Embryonic facial prominence (tissue), 1 donor: Measurements from ENCODE around the gene PCLO.

ENCODE experiments used
- DNase-seq: peaks from one replicate; pipeline ENCODE4 v3.0.0-alpha.2; 2016; ENCODE audit errors: extremely low spot score

PCLO gene

DNA sequence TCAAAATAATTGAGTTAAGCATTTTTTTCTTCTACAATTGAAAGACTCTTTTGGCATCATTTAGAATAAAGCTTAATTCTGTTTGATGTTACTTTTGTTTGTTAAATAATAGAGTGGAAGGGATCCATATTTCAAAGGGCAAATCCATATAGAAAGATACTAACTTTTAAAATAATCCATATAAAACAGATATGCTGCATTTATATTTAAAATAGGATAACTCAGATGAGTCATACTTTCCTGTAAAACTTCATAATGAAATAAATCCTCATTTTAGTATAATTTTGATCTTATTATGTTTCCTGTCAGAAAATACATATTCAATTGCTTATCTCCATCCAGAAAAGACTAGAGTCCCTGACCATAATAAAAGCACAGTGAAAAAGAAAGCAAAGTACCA lies 323.6 kb downstream of the PCLO start:
- DNase-seq: no peak

GRCh38 chr7:82838314-82838713 lies 324.4 kb downstream of the PCLO start:
- no peak for DNase-seq

DNA sequence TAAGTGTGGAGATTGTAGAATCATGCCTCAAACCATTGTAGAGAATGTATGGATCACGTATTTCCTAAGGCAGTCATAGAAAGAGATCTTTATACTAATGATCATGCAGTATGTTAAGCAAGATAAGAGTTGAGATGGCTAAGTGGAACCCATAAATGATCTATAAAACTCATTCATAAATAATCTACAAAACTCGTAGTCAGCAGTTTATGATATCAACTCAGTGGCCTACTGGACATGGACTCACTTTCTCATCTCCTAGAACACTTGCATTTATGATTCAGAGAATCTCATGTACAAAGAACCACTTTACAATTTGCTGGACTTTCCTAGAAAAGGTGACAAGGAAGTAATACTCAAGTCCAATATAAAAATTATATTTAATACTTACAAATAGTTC lies 339.6 kb downstream of the PCLO start:
- no peak for DNase-seq

DNA sequence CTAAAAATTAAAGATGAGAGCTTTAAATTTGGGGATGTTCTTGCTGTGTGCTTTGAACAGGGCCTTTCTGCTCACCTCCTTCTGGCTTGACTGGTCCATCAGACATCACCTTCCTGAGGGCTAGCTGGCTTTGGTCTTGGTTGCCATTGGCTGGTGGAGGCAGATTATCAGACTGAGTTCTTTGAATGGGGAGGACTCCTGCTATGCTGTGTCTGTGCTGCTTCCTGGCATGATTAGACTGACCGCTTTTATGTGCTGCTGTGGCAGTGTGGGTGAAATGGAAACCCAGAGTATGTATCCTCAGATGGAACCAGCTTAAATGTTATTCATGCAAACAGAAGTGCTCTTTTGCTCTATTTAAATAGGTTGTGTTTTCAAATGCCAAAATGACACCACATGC lies 341.6 kb downstream of the PCLO start:
- no peak for DNase-seq

GRCh38 chr7:82818171-82818570 lies 344.5 kb downstream of the PCLO start:
- no peak for DNase-seq

GRCh38 chr7:82816272-82816671 lies 346.4 kb downstream of the PCLO start:
- no peak for DNase-seq

- peak; percentile 47 for DNase-seq
Observed at GRCh38 chr7:82810558-82811259, 352.0 kb downstream of the PCLO start.

GRCh38 chr7:82808633-82809032 lies 354.1 kb downstream of the PCLO start:
- no peak for DNase-seq

GRCh38 chr7:82805527-82805960 lies 357.1 kb downstream of the PCLO start:
- no peak for DNase-seq

DNA sequence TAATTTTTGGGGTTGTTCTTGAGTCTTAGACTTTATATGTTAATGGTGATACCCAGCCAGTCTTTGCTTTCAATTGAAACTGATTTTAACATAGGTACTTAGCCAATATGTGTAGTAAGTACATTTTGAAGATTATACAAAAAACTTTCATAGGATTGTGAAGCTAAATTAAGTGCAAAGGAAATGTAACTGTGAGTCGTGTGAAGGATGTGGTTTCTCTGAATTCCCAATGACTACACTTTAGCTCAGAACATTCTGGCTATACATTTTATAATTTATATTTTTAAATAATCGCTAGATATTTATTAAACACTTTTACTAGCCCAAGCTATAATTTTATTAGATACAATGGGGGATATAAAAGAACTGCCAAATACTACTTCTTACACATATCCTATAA lies 359.3 kb downstream of the PCLO start:
- DNase-seq: no peak

- DNase-seq: no peak
Observed at GRCh38 chr7:82789883-82790609, 372.6 kb downstream of the PCLO start.

- DNase-seq: no peak
Observed at GRCh38 chr7:82778021-82778420, 384.7 kb downstream of the PCLO start.

GRCh38 chr7:82762880-82763279 lies 399.8 kb downstream of the PCLO start:
- no peak for DNase-seq

GRCh38 chr7:82760831-82761230 lies 401.9 kb downstream of the PCLO start:
- no peak for DNase-seq

- no peak for DNase-seq
Observed at GRCh38 chr7:82760074-82760473, 402.6 kb downstream of the PCLO start.

DNA sequence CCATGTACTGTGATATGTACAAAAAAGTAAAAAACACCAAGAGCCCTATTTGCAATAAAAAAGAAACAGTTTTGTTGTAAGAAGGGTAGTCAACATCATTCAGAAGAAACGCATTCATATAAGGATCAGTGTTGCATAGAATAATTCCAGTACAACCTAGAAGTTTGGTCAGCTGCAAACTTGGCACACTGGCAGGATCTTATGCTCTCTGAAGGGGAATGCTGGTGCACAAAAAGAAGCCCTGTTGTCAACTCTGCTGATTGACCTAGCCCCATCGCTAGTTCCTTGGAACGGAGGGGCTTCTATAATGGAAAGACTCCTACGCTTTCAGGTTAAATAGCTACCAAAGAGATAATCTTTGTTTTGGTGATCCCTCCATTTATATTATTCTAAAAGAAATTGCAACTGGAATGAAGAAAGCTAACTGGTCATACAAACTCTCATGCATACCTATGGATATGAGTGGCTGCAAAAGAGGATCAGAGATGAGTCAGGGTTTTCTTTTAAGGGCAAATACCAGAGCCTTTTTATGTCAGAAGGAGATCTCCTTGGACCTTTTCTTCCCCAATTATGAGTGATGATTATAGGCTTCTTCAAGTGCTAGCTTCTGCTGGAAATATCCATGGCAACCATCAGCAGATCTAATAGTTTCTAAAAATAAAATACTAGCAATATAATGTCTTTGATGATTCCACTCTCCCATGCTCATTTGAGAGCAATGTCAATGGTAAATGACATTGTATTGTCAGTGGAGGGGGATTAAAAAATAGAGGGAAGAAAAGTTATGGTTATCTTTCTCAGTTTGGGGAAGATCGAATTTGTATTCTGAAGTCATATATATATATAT lies 406.8 kb downstream of the PCLO start:
- DNase-seq: no peak

DNA sequence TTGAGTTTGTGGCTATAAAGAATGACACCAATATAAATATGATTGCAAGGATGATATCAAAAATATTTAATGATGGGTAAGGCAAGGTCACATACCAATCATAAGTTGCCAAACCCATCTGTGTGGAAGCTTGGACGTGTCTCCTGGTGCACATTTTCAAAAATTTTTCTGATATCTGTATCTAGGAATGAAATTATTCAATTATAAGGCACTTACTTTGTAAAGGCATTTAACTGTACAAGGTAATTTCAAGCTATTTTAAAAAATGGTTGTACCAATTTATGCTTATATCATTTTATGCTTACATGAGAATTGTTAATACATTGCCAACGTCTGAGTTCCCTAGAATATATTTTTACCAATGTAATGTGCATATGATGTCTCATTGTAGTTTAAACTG lies 412.7 kb downstream of the PCLO start:
- DNase-seq: no peak

DNA sequence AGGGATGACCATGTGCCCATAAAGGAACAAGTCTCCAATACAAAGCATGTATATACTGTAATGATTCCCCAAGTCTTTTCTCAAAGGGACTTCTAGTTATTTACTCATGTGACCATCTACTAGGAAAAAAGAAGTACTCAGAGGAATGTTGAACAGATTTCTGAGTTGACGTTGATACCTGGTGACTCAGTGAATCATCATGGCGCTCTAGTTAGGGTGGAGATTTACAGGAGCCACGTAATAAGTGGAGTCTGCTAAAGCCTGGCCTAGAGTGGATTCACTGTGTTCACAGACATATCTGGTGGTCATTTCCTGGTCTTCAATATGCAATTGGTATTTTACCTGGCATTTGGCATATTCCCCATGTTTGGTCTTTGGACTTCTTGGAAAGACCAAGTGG lies 416.9 kb downstream of the PCLO start:
- no peak for DNase-seq

DNA sequence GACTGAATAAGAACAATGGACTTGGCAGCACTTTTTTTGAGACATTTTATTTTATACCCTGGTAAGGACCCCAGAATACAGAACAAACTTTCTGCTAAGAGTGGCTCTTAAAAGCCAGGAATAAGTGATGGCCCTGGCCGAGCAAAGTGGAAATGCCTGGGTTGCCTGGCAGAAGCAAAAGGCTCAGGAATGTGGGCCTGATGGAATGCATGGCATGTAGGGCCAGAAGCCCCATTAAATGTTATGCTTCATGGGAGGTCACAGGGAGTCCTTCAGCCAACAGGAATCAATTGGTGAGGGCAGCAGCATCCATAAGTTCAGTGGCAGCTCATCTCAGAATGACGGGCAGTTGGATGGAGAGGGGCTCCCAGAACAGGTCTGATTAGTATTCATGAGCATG lies 417.6 kb downstream of the PCLO start:
- no peak for DNase-seq

DNA sequence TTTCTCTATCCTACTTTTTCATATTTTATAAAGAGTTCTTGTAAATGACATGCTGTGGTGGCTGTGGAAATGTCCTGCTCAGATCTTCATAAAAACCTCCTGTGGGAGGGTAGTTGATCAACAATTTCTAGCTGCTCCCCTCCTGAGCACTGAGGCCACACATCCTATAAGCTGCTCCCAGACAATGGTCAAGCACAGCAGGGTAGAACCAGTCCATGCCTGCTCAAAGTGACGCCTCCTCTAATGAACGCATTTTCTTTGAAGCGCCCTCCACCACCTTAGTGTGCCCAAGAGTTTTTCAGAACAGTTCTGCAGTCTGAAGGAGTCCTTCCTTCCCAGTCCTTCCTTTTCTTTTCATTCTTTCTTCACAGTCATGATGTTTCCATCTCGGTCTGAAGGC lies 420.5 kb downstream of the PCLO start:
- no peak for DNase-seq

DNA sequence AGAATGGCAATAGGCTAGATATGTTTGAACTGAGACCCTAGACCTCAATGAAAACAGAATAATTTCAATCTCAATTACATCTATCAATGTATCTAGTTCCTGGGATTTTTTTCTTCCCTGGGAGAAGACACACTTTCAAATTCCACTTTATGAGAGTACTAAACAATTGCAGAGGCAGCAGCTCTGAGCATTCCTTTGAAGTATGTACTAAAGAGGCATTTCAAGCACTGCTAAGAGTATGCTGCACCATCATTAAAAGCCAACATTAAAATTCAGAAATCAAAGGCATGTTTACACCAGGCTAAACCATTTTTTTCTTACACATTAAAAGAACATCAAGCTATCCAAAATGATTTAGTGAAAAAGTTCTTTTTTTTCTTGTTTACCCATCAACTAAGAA lies 421.2 kb downstream of the PCLO start:
- DNase-seq: no peak

DNA sequence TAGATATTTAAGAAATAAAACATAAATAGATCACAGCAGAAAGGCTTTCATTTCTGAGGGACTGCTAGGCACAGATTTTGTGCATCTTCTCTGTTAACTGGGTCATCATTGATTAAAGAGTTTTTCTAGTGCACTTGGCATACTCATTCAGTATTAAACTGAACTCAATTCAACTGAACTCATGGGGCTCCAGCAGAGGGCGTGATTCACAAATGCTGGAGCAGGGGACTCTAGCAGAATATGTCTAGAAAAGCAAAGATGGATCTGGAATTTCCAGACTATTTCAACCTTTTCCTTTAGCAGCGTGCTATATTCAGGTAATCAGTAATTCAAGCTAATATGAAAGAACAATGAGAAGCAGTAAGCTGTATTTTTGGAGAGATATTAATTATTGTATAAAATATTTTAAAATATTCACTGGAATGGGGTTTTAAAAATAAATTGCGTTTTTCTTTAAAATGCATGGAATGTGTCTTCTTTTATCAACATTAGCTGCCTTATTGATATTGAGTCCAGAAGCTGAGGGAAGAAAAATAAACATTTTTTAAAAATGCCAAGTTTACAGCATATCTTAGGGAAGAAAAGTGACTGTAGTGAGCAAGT lies 422.3 kb downstream of the PCLO start:
- no peak for DNase-seq
